ENCODE data around the gene VCL. TPM values are rescaled to one million over a fixed set of nuclear protein-coding genes. Genes with fewer than 3 reads are reported as not detected.
"Not testable (repeated sequence)": the region's sequence is repeated elsewhere in the genome, so short reads cannot be mapped to it uniquely, and the experiment has no call there.

VCL gene
- total and polyA plus RNA-seq, 2 donors (not counting 1 experiment from before 2014, with no cell fraction given): 161 to 316 TPM

DNA sequence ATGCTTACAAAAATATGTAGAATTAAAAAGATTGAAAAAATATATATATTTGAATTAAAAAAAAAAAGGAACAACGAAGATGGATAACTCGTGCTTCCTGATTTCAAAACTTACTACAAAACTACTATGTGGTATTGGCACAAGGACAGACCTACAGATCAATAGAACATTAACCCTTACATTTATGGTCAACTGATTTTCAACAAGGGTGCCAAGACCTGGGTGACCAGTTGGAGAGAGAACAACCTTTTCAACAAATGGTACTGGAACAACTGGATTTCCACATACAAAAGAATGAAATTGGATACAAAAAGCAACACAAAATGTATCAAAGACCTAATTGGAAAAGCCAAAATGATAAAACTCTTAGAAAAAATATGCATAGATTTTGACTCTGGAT is 142.6 kb downstream of the VCL start:
- Histone ChIP-seq H3K27me3 (ENCODE audit: control insufficient read depth, insufficient read depth, low read length) (no peaks in the 10 kb centered on the region), H3K4me2 (ENCODE audit: extremely low read depth, insufficient read depth, low read length) (no peak overlapping the region), H3K9me3 (ENCODE audit: control insufficient read depth, insufficient read depth, low read depth, low read length) (no peaks in the 10 kb centered on the region), H3K36me3 (ENCODE audit: control insufficient read depth, insufficient read depth, low read length) (peaks cover 6% of the 10 kb centered on the region), H3K9ac (ENCODE audit: insufficient read depth, low read length) (no peak overlapping the region), H3K79me2 (ENCODE audit: control insufficient read depth, insufficient read depth, low read length) (peaks cover 26% of the 10 kb centered on the region), H4K20me1 (ENCODE audit: control insufficient read depth, extremely low read depth, insufficient read depth, low read length) (no peaks in the 10 kb centered on the region), H2AFZ (ENCODE audit: low read length) (no peak overlapping the region), H3K4me1 (ENCODE audit: control insufficient read depth, extremely low read depth, insufficient read depth, low read length) (peaks cover 7% of the 10 kb centered on the region), H3K4me3 (replicated peaks in 1 of 4; ENCODE audit: control extremely low read depth in 1 of 4, insufficient read depth in 1 of 4, low read depth in 3 of 4, low read length in 4 of 4) (no peak overlapping the region), H3K27ac (ENCODE audit: insufficient read depth, low read length) (no peak overlapping the region)
- no peak for DNase-seq (ENCODE audit: low read depth in 2 of 2)
- TF ChIP-seq CTCF (conservative IDR thresholded peaks at IDR 0.05 in 1 of 2, IDR thresholded peaks at IDR 0.05 in 1 of 2; ENCODE audit: low read depth in 1 of 2, low read length in 2 of 2): no peak
- TF ChIP-seq EZH2 (IDR thresholded peaks at IDR 0.05; ENCODE audit: low read length, missing control alignments): no peak

- Histone ChIP-seq H3K4me2 (ENCODE audit: extremely low read depth, insufficient read depth, low read length) (peak overlapping the region; percentile 59), H3K27me3 (ENCODE audit: control insufficient read depth, insufficient read depth, low read length) (no peaks in the 10 kb centered on the region), H3K4me1 (ENCODE audit: control insufficient read depth, extremely low read depth, insufficient read depth, low read length) (peaks cover 8% of the 10 kb centered on the region), H3K36me3 (ENCODE audit: control insufficient read depth, insufficient read depth, low read length) (no peaks in the 10 kb centered on the region), H3K27ac (ENCODE audit: insufficient read depth, low read length) (no peak overlapping the region), H3K4me3 (replicated peaks in 1 of 4; ENCODE audit: control extremely low read depth in 1 of 4, insufficient read depth in 1 of 4, low read depth in 3 of 4, low read length in 4 of 4) (peak overlapping the region in 1 of 4 experiments; percentile 15), H3K79me2 (ENCODE audit: control insufficient read depth, insufficient read depth, low read length) (peaks cover 55% of the 10 kb centered on the region), H4K20me1 (ENCODE audit: control insufficient read depth, extremely low read depth, insufficient read depth, low read length) (no peaks in the 10 kb centered on the region), H2AFZ (ENCODE audit: low read length) (no peak overlapping the region), H3K9me3 (ENCODE audit: control insufficient read depth, insufficient read depth, low read depth, low read length) (no peaks in the 10 kb centered on the region), H3K9ac (ENCODE audit: insufficient read depth, low read length) (no peak overlapping the region)
- TF ChIP-seq CTCF (conservative IDR thresholded peaks at IDR 0.05 in 1 of 2, IDR thresholded peaks at IDR 0.05 in 1 of 2; ENCODE audit: low read depth in 1 of 2, low read length in 2 of 2): no peak
- peak; percentile 83 to 88 for DNase-seq (ENCODE audit: low read depth in 2 of 2)
Observed at GRCh38 chr10:74145133-74145532, 147.2 kb downstream of the VCL start.

DNA sequence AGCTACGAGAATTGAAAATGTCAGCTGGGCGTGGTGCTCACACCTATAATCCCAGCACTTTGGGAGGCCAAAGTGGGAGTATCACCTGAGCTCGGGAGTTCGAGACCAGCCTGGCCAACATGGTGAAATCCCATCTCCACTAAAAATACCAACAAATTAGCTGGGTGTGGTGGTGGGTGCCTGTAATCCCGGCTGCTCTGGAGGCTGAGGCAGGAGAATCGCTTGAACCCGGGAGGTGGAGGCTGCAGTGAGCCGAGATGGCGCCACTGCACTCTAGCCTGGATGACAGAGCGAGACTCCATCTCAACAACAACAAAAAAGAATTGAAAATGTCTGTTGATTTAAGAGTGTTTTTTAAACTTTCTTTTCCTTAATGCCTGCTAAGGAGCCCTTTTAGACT is 149.1 kb downstream of the VCL start:
- not testable (repeated sequence) for H3K9me3 ChIP-seq (ENCODE audit: control insufficient read depth, insufficient read depth, low read depth, low read length); H3K4me2 ChIP-seq (ENCODE audit: extremely low read depth, insufficient read depth, low read length); H3K4me1 ChIP-seq (ENCODE audit: control insufficient read depth, extremely low read depth, insufficient read depth, low read length); H3K27ac ChIP-seq (ENCODE audit: insufficient read depth, low read length); DNase-seq (ENCODE audit: low read depth in 2 of 2); H2AFZ ChIP-seq (ENCODE audit: low read length); H3K9ac ChIP-seq (ENCODE audit: insufficient read depth, low read length); H4K20me1 ChIP-seq (ENCODE audit: control insufficient read depth, extremely low read depth, insufficient read depth, low read length); H3K27me3 ChIP-seq (ENCODE audit: control insufficient read depth, insufficient read depth, low read length); H3K36me3 ChIP-seq (ENCODE audit: control insufficient read depth, insufficient read depth, low read length); H3K4me3 ChIP-seq (replicated peaks in 1 of 4; ENCODE audit: control extremely low read depth in 1 of 4, insufficient read depth in 1 of 4, low read depth in 3 of 4, low read length in 4 of 4)
- peaks cover 53% of the 10 kb centered on the region for H3K79me2 ChIP-seq (ENCODE audit: control insufficient read depth, insufficient read depth, low read length)
